SK-MEL-5 (cell line): Measurements from ENCODE around the gene DCLRE1C. TPM values are rescaled to one million over a fixed set of nuclear protein-coding genes. Genes with fewer than 3 reads are reported as not detected.
"Not testable (repeated sequence)": the region's sequence is repeated elsewhere in the genome, so short reads cannot be mapped to it uniquely, and the experiment has no call there.

Experiments
- DNase-seq: peaks from one replicate; pipeline ENCODE4 v3.0.0-alpha.2; 2016; ENCODE audit warnings: low read depth, low spot score
- in situ Hi-C: cut with HindIII; loops from 2 replicates; pipeline ENCODE4 v1.10.0; 2016; ENCODE audit warnings: low sequenced_read_pairs, high pct_unique_total_duplicates, low pct_unique_long_range_greater_than_20kb
- total RNA-seq: library from RNA; depleted of rRNA; stranded (reverse); fragments of >200 nt; shearing (Covaris generic); gene quantifications from 2 replicates; pipeline ENCODE4 v1.2.3, GENCODE V29; 2014; rRNA removed

DCLRE1C gene
- total RNA-seq, 1 experiment from 2014 or later = 15.8 TPM

- in situ Hi-C loops, DNase-seq: not testable (repeated sequence)
Measured at GRCh38 chr10:14864466-14864865, 89.4 kb downstream of the DCLRE1C start.

GRCh38 chr10:14860791-14861190, 93.1 kb downstream of the DCLRE1C start:
- no peak for DNase-seq
- in situ Hi-C loops = no loop called here

- in situ Hi-C loops = no loop called here
- no peak for DNase-seq
Measured at GRCh38 chr10:14859775-14860174, 94.1 kb downstream of the DCLRE1C start.

GRCh38 chr10:14859043-14859442, 94.9 kb downstream of the DCLRE1C start:
- in situ Hi-C loops = no loop called here
- DNase-seq = no peak

- in situ Hi-C loops = no loop called here
- no peak for DNase-seq
Measured at GRCh38 chr10:14858338-14858960, 95.4 kb downstream of the DCLRE1C start.

- DNase-seq = no peak
- in situ Hi-C loops = no loop called here
Measured at GRCh38 chr10:14855453-14855852, 98.4 kb downstream of the DCLRE1C start.

- in situ Hi-C loops = no loop called here
- DNase-seq = no peak
Measured at GRCh38 chr10:14852236-14852635, 101.7 kb downstream of the DCLRE1C start.

Other genes with a start within 250 kb of the DCLRE1C start
- gene FAM107B, start 179.2 kb downstream of the DCLRE1C start, total RNA-seq = 12.6 and 15.8 TPM in 2 replicates
- gene CDNF, start 116.1 kb downstream of the DCLRE1C start, total RNA-seq = 0.74 and 1.7 TPM in 2 replicates
- 25.6 and 28.2 TPM in 2 replicates for gene HSPA14, start 115.8 kb downstream of the DCLRE1C start, total RNA-seq
- gene MSANTD7, start 115.8 kb downstream of the DCLRE1C start, total RNA-seq = 20.9 and 21.6 TPM in 2 replicates
- 15.1 and 17.4 TPM in 2 replicates for gene SUV39H2, start 75.2 kb downstream of the DCLRE1C start, total RNA-seq
- not detected in 2 replicates for gene MEIG1, start 5.3 kb upstream of the DCLRE1C start, total RNA-seq
- gene OLAH, start 89.8 kb upstream of the DCLRE1C start, total RNA-seq = not detected in 2 replicates
- 0.21 and 0.69 TPM in 2 replicates for gene ACBD7, start 134.7 kb upstream of the DCLRE1C start, total RNA-seq
- gene RPP38, start 143.3 kb upstream of the DCLRE1C start, total RNA-seq = 14.6 and 15.1 TPM in 2 replicates
- gene NMT2, start 214.6 kb upstream of the DCLRE1C start, total RNA-seq = 3.3 and 4.5 TPM in 2 replicates